ENCODE results near the gene GAL3ST3.
"Not testable (repeated sequence)": the region's sequence is repeated elsewhere in the genome, so short reads cannot be mapped to it uniquely, and the experiment has no call there.

- not testable (repeated sequence) for TF ChIP-seq CTCF (IDR thresholded peaks at IDR 0.05); ZFX (IDR thresholded peaks at IDR 0.05; ENCODE audit: borderline replicate concordance)
These were observed 30.0 kb upstream of the GAL3ST3 start for GRCh38 chr11:66078949-66079348.
